LoVo (cell line): Measurements from ENCODE around the gene ANKRD6.

Experiments used
- DNase-seq: peaks from one replicate; pipeline ENCODE4 v3.0.0-alpha.2; 2016; ENCODE audit warnings: low spot score

Gene ANKRD6

GRCh38 chr6:89564752-89565427, 131.9 kb downstream of the ANKRD6 start:
- no peak for DNase-seq

GRCh38 chr6:89566008-89566800, 133.3 kb downstream of the ANKRD6 start:
- no peak for DNase-seq

- DNase-seq = no peak
Observed at GRCh38 chr6:89566930-89567629, 134.1 kb downstream of the ANKRD6 start.

GRCh38 chr6:89567630-89568390, 134.9 kb downstream of the ANKRD6 start:
- no peak for DNase-seq

GRCh38 chr6:89574910-89575561, 142.1 kb downstream of the ANKRD6 start:
- no peak for DNase-seq

GRCh38 chr6:89575562-89575960, 142.6 kb downstream of the ANKRD6 start:
- DNase-seq = no peak

- DNase-seq = no peak
Observed at GRCh38 chr6:89580997-89581666, 148.2 kb downstream of the ANKRD6 start.

- no peak for DNase-seq
Observed at GRCh38 chr6:89581689-89582088, 148.7 kb downstream of the ANKRD6 start.

GRCh38 chr6:89582669-89583325, 149.8 kb downstream of the ANKRD6 start:
- no peak for DNase-seq

GRCh38 chr6:89583559-89583958, 150.6 kb downstream of the ANKRD6 start:
- DNase-seq = no peak

GRCh38 chr6:89584539-89584938, 151.6 kb downstream of the ANKRD6 start:
- no peak for DNase-seq

GRCh38 chr6:89585154-89585553, 152.2 kb downstream of the ANKRD6 start:
- DNase-seq = no peak

- DNase-seq = no peak
Observed at GRCh38 chr6:89589297-89590025, 156.5 kb downstream of the ANKRD6 start.

- DNase-seq = no peak
Observed at GRCh38 chr6:89590133-89590532, 157.2 kb downstream of the ANKRD6 start.

- no peak for DNase-seq
Observed at GRCh38 chr6:89591745-89592144, 158.8 kb downstream of the ANKRD6 start.

- no peak for DNase-seq
Observed at GRCh38 chr6:89596056-89596455, 163.1 kb downstream of the ANKRD6 start.

- no peak for DNase-seq
Observed at GRCh38 chr6:89596484-89596883, 163.5 kb downstream of the ANKRD6 start.

- DNase-seq = no peak
Observed at GRCh38 chr6:89597372-89597771, 164.4 kb downstream of the ANKRD6 start.

- peak; percentile 8 for DNase-seq
Observed at GRCh38 chr6:89597988-89598387, 165.0 kb downstream of the ANKRD6 start.

- no peak for DNase-seq
Observed at GRCh38 chr6:89599727-89600126, 166.8 kb downstream of the ANKRD6 start.
